H1 (cell line): ENCODE data around the gene THAP5. TPM values are rescaled to one million over a fixed set of nuclear protein-coding genes. Genes with fewer than 3 reads are reported as not detected.
A peak's percentile ranks its signal among the peaks of the same experiment; 100 is the strongest.

Experiments
- CTCF ChIA-PET: fragments of 300-600 bp; sonication (Branson Sonifier 250); formaldehyde crosslinking; loops from one replicate; lab custom pipeline; 2021; ENCODE audit not compliant: partially characterized antibody; lab: Charles Lee
- POLR2A ChIA-PET: fragments of 300-600 bp; sonication (Branson Sonifier 250); formaldehyde crosslinking; loops from one replicate; lab custom pipeline; 2021; ENCODE audit warnings: inconsistent platforms; ENCODE audit not compliant: partially characterized antibody; lab: Charles Lee
- DNase-seq, 2 experiments: peaks; one replicate each; pipeline versions ENCODE4 v3.0.0 to v3.0.0-alpha.2; 2010 to 2022; ENCODE audit warnings: low spot score in 2 of 2, low read depth in 1 of 2, mixed read lengths in 1 of 2
- FAIRE-seq: peaks from 2 replicates; lab custom pipeline; 2011; peaks lifted over from hg19 to GRCh38; lab: Jason Lieb, UNC
- H2AFZ ChIP-seq: 2 replicates; pipeline ENCODE4 v1.8.1; 2012; ENCODE audit warnings: low read length, inconsistent platforms
- H2AK5ac ChIP-seq: 2 replicates; pipeline ENCODE4 v1.6.1; 2013; ENCODE audit warnings: low read depth, low read length
- H2BK120ac ChIP-seq: replicated peaks from 2 replicates; pipeline ENCODE3; 2013; ENCODE audit warnings: low read depth, low read length, inconsistent platforms
- H2BK12ac ChIP-seq: 2 replicates; pipeline ENCODE4 v1.6.1; 2013; ENCODE audit warnings: low read depth, low read length
- H2BK15ac ChIP-seq: 2 replicates; pipeline ENCODE4 v1.6.1; 2013; ENCODE audit warnings: low read length
- H2BK20ac ChIP-seq: 2 replicates; pipeline ENCODE4 v1.6.1; 2013; ENCODE audit warnings: low read length
- H2BK5ac ChIP-seq: 2 replicates; pipeline ENCODE4 v1.6.1; 2013; ENCODE audit warnings: low read depth, low read length
- H3K14ac ChIP-seq: 2 replicates; pipeline ENCODE4 v1.6.1; 2013; ENCODE audit warnings: inconsistent platforms; ENCODE audit not compliant: insufficient read length
- H3K18ac ChIP-seq: 2 replicates; pipeline ENCODE4 v1.6.1; 2013; ENCODE audit warnings: low read length; ENCODE audit errors: extremely low read depth
- H3K23ac ChIP-seq: 2 replicates; pipeline ENCODE4 v1.6.1; 2013; ENCODE audit warnings: inconsistent platforms; ENCODE audit not compliant: insufficient read length
- H3K23me2 ChIP-seq: 2 replicates; pipeline ENCODE4 v1.6.1; 2013; ENCODE audit warnings: low read depth, low read length
- H3K27ac ChIP-seq: 2 replicates; pipeline ENCODE4 v1.6.1; 2011; ENCODE audit warnings: low read depth, low read length, inconsistent platforms
- H3K27me3 ChIP-seq, 4 experiments: replicated peaks in 1 of 4; 1 replicate in 1 of 4; 2 replicates in 3 of 4; pipeline versions ENCODE4 v1.6.1 to v1.8.1; 2011 to 2013; ENCODE audit warnings: low read length in 3 of 4, mild to moderate bottlenecking in 3 of 4, inconsistent platforms in 2 of 4, mixed read lengths in 2 of 4, moderate library complexity in 1 of 4; ENCODE audit not compliant: control insufficient read depth in 3 of 4, insufficient read depth in 3 of 4; ENCODE audit errors: extremely low read depth in 1 of 4
- H3K36me3 ChIP-seq, 4 experiments: 2 replicates each; pipeline versions ENCODE4 v1.6.1 to v1.8.1; 2011 to 2013; ENCODE audit warnings: mild to moderate bottlenecking in 4 of 4, low read length in 3 of 4, moderate library complexity in 2 of 4, control low read depth in 1 of 4, inconsistent platforms in 1 of 4; ENCODE audit not compliant: insufficient read depth in 4 of 4, control insufficient read depth in 2 of 4
- H3K4ac ChIP-seq: replicated peaks from 2 replicates; pipeline ENCODE3; 2013; ENCODE audit warnings: low read length, low read depth, mixed read lengths, inconsistent platforms; ENCODE audit not compliant: insufficient read length
- H3K4me1 ChIP-seq, 4 experiments: replicated peaks in 1 of 4; 1 replicate in 1 of 4; 2 replicates in 3 of 4; pipeline versions ENCODE4 v1.6.1 to v1.8.1; 2011 to 2013; ENCODE audit warnings: low read length in 3 of 4, inconsistent platforms in 2 of 4, mixed read lengths in 1 of 4; ENCODE audit not compliant: insufficient read depth in 4 of 4, control insufficient read depth in 3 of 4
- H3K4me2 ChIP-seq, 2 experiments: 2 replicates each; pipeline versions ENCODE4 v1.6.1 to v1.8.1; 2011 to 2013; ENCODE audit warnings: low read depth in 2 of 2, low read length in 2 of 2, control low read depth in 1 of 2, inconsistent platforms in 1 of 2, mild to moderate bottlenecking in 1 of 2; ENCODE audit not compliant: insufficient read depth in 1 of 2
- H3K4me3 ChIP-seq, 4 experiments: fragments of 200-600, 300-600 bp in 1 of 4; sonication (generic), shearing (Covaris generic), sonication (Bioruptor Twin) in 1 of 4; 2 replicates each; pipeline versions ENCODE4 v1.5.1 to v1.8.1; 2011 to 2016; ENCODE audit warnings: low read length in 4 of 4, low read depth in 3 of 4, control low read depth in 2 of 4, inconsistent platforms in 2 of 4, mild to moderate bottlenecking in 2 of 4, mixed read lengths in 1 of 4, moderate library complexity in 1 of 4; ENCODE audit not compliant: insufficient read depth in 2 of 4; ENCODE audit errors: extremely low read depth in 1 of 4
- H3K56ac ChIP-seq: replicated peaks from 2 replicates; pipeline ENCODE3; 2013; ENCODE audit warnings: low read depth, mild to moderate bottlenecking, mixed read lengths, low read length, inconsistent platforms; ENCODE audit not compliant: insufficient read length
- H3K79me1 ChIP-seq: 2 replicates; pipeline ENCODE4 v1.6.1; 2013; ENCODE audit warnings: low read depth, low read length, control low read depth
- H3K79me2 ChIP-seq, 2 experiments: 2 replicates each; pipeline versions ENCODE4 v1.6.1 to v1.8.1; 2012 to 2013; ENCODE audit warnings: low read length in 2 of 2, mild to moderate bottlenecking in 2 of 2, inconsistent platforms in 1 of 2; ENCODE audit not compliant: insufficient read depth in 2 of 2, control insufficient read depth in 1 of 2
- H3K9ac ChIP-seq, 4 experiments: replicated peaks in 1 of 4; 1 replicate in 1 of 4; 2 replicates in 3 of 4; pipeline versions ENCODE4 v1.6.1 to v1.8.1; 2011 to 2013; ENCODE audit warnings: low read depth in 3 of 4, low read length in 3 of 4, control low read depth in 2 of 4, mild to moderate bottlenecking in 2 of 4, moderate library complexity in 2 of 4, inconsistent platforms in 1 of 4; ENCODE audit errors: extremely low read depth in 1 of 4
- H3K9me3 ChIP-seq, 2 experiments: 2 replicates each; pipeline versions ENCODE4 v1.6.1 to v1.8.1; 2012 to 2013; ENCODE audit warnings: mild to moderate bottlenecking in 2 of 2, moderate library complexity in 2 of 2, control low read depth in 1 of 2, inconsistent platforms in 1 of 2, low read depth in 1 of 2, low read length in 1 of 2, mixed read lengths in 1 of 2; ENCODE audit not compliant: insufficient read depth in 2 of 2
- H4K20me1 ChIP-seq, 2 experiments: replicated peaks in 1 of 2; 2 replicates each; pipeline versions ENCODE3 to v1.8.1; 2011 to 2013; ENCODE audit warnings: inconsistent platforms in 2 of 2, low read length in 2 of 2, mild to moderate bottlenecking in 1 of 2; ENCODE audit not compliant: insufficient read depth in 2 of 2, control insufficient read depth in 1 of 2
- H4K5ac ChIP-seq: 2 replicates; pipeline ENCODE4 v1.6.1; 2013; ENCODE audit warnings: low read length, low read depth, mixed read lengths, inconsistent platforms; ENCODE audit not compliant: insufficient read length
- H4K8ac ChIP-seq: 2 replicates; pipeline ENCODE4 v1.8.0; 2013; ENCODE audit warnings: mild to moderate bottlenecking, moderate library complexity, low read length, inconsistent platforms; ENCODE audit not compliant: insufficient read depth; ENCODE audit errors: extremely low read depth
- H4K91ac ChIP-seq: replicated peaks from 2 replicates; pipeline ENCODE3; 2013; ENCODE audit warnings: low read length, mixed read lengths, inconsistent platforms; ENCODE audit not compliant: insufficient read length
- WGBS, 2 experiments: shearing (Covaris generic) in 1 of 2; methylation state at CpG; one replicate each; pipeline versions ENCODE4 v1.1.6 to v1.1.7; 2013 to 2015; ENCODE audit warnings: low lambda C conversion rate in 2 of 2, mixed read lengths in 2 of 2, inconsistent platforms in 1 of 2, low coverage in 1 of 2, missing lambda C conversion rate in 1 of 2; ENCODE audit not compliant: insufficient replicate concordance in 2 of 2, insufficient coverage in 1 of 2, insufficient read length in 1 of 2; ENCODE audit errors: extremely low coverage in 1 of 2, missing lambda C conversion rate in 1 of 2; 5-methylcytosine and 5-hydroxymethylcytosine counted together
- polyA plus RNA-seq, 7 experiments: library from polyadenylated mRNA; depleted of rRNA in 3 of 7; stranded (reverse) in 5 of 7; unstranded in 2 of 7; fragments of >200 nt in 5 of 7; fragments of 200-250 nt in 2 of 7; gene quantifications; 1 replicate in 5 of 7; 2 replicates in 1 of 7; 4 replicates in 1 of 7; pipeline versions ENCODE4 v1.2.1 to v1.2.3, GENCODE V29; 2011 to 2013; ENCODE audit warnings: missing spikeins in 2 of 7, mixed read lengths in 2 of 7
- total RNA-seq: library from RNA; stranded (reverse); fragmentation: NEBNext Ultra II Directional; extraction: Animal tissue kit (Norgen Biotek cat#: 25700); gene quantifications from 2 replicates; pipeline ENCODE4 v1.2.1, GENCODE V29; 2021

Gene THAP5
- total and polyA plus RNA-seq, 2 of the 8 experiments (the other 6 are each of a cell fraction or from before 2014, with no cell fraction given), result 3.9 to 24.2 TPM

DNA sequence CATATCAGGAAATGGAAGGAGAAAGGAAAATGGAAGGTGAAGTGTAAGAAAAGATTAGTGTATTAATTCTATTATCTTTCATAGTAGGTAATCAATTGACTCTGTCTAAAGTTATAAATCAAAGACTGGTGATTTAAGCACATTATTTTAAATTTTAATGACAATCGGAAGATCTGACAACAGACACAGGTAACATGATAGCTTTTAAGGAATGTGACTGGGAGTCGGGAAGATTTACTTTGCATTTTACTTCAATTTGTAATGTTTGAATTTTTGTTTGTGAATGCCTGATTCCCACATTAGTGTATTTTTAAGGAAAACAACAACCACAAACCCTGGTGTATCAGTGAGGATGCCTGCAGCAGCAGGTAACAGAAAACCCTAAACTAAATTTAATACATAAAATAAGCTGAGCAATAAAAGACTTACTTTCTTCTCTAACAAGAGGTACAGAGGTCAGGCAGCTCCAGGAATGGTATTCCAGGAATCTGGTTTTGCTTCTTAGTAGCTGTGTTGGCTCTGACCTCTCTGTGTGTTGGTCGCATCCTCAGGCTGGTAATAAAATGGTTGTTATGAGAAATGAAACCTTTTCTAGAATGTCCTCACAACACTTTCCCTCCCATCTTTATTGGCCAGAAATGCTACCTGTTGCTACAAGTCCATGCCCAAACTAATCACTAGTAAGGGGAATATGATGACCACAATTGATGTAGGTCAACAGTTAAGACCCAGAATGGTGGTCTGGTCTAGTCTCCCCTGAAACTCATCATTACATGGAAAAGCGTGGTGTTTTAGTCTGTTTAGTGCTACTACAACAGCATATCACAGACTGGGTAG is 12.4 kb upstream of the THAP5 start:
- peak overlapping the region; percentile 79 for H4K5ac ChIP-seq
- peak; percentile 78 for FAIRE-seq
- H3K27me3 ChIP-seq, result no peaks in the 10 kb centered on the region
- H2AK5ac ChIP-seq, result 0 out of 2 replicates have a peak overlapping the region, but pooled peaks have one; percentile 1
- H3K4me1 ChIP-seq, result peaks cover 0 to 7% (median 6%) of the 10 kb centered on the region in 4 experiments; a peak in 3 of 7 replicates
- peak overlapping the region; percentile 36 to 60 for H3K4me2 ChIP-seq
- H3K9ac ChIP-seq, result no peak overlapping the region
- H2BK12ac ChIP-seq, result peak overlapping the region; percentile 20
- H3K18ac ChIP-seq, result peak overlapping the region; percentile 33; the same call in 1 of the 2 replicates
- H3K36me3 ChIP-seq, result peaks cover 0 to 12% (median 2%) of the 10 kb centered on the region in 4 experiments; a peak in 1 of 8 replicates
- H2BK15ac ChIP-seq, result no peak overlapping the region
- no peak for DNase-seq
- ChIA-PET POLR2A (interaction anchor here (0.6 to 1.8 kb wide), 3 partner anchors 8 to 12 kb away, joined by 3 to 8 read pairs (median 6); partner anchors contain the start of genes DNAJB9 and THAP5), CTCF (no interaction called here)
- peak overlapping the region; percentile 28 for H2BK5ac ChIP-seq
- H3K27ac ChIP-seq, result peak overlapping the region; percentile 16; the same call in 1 of the 2 replicates
- peak overlapping the region; percentile 35 for H2BK120ac ChIP-seq
- H3K4ac ChIP-seq, result no peak overlapping the region
- peak overlapping the region in 1 of 4 experiments; percentile 36; a peak in 2 of 8 replicates for H3K4me3 ChIP-seq
- H4K8ac ChIP-seq, result no peak overlapping the region
- H2AFZ ChIP-seq, result peak overlapping the region; percentile 66; the same call in 1 of the 2 replicates
- H3K23ac ChIP-seq, result no peak overlapping the region
- no peaks in the 10 kb centered on the region for H4K20me1 ChIP-seq
- H3K23me2 ChIP-seq, result no peaks in the 10 kb centered on the region; the same call in 1 of the 2 replicates
- peaks cover 0 to 9% of the 10 kb centered on the region in 2 experiments; a peak in 1 of 4 replicates for H3K9me3 ChIP-seq
- H3K56ac ChIP-seq, result no peak overlapping the region
- H3K14ac ChIP-seq, result peak overlapping the region; percentile 35
- 44% methylated on average over 4 of the region's 4 CpGs; no CpG with 5 or more reads in 1 of the 2 experiments for WGBS, 2 experiments
- peak overlapping the region; percentile 13 for H4K91ac ChIP-seq
- H3K79me1 ChIP-seq, result no peaks in the 10 kb centered on the region
- H2BK20ac ChIP-seq, result peak overlapping the region; percentile 6; the same call in 1 of the 2 replicates
- no peaks in the 10 kb centered on the region for H3K79me2 ChIP-seq
